WTC11 (cell line): Measurements from ENCODE around the gene ABCB1. TPM values are rescaled to one million over a fixed set of nuclear protein-coding genes. Genes with fewer than 3 reads are reported as not detected.

Experiments used
- ATAC-seq: fragments of 200-7000 bp; cut with Tn5 transposase; 2 replicates; pipeline ENCODE4 v1.10.0; 2021; ENCODE audit warnings: mild to moderate bottlenecking, moderate library complexity
- CTCF ChIA-PET: fragments of 300-600 bp; sonication (Branson Sonifier 250); formaldehyde crosslinking; loops from one replicate; lab custom pipeline; 2021; ENCODE audit warnings: antibody characterized with exemption; lab: Charles Lee
- POLR2A ChIA-PET: fragments of 350-600 bp; sonication (Branson Sonifier 250); formaldehyde crosslinking; loops from one replicate; lab custom pipeline; 2021; ENCODE audit warnings: antibody characterized with exemption; lab: Charles Lee
- DNase-seq: peaks from one replicate; pipeline ENCODE4 v3.0.0; 2021; ENCODE audit warnings: low spot score
- H3K27ac Mint-ChIP-seq: 2 replicates; pipeline ENCODE4 v1.8.0; 2021; ENCODE audit warnings: mixed read lengths
- H3K27me3 Mint-ChIP-seq: 2 replicates; pipeline ENCODE4 v1.8.0; 2021; ENCODE audit warnings: low read depth, mild to moderate bottlenecking, moderate library complexity, mixed read lengths
- H3K36me3 Mint-ChIP-seq: 2 replicates; pipeline ENCODE4 v1.8.0; 2021; ENCODE audit warnings: mixed read lengths
- H3K4me1 Mint-ChIP-seq: 2 replicates; pipeline ENCODE4 v1.8.0; 2022; ENCODE audit warnings: mixed read lengths
- H3K4me3 Mint-ChIP-seq: 2 replicates; pipeline ENCODE4 v1.8.0; 2021; ENCODE audit warnings: mild to moderate bottlenecking, moderate library complexity, mixed read lengths
- H3K9me3 Mint-ChIP-seq: 2 replicates; pipeline ENCODE4 v1.8.0; 2021; ENCODE audit warnings: mixed read lengths
- AFF4 ChIP-seq: sonication (generic); formaldehyde crosslinking; IDR thresholded peaks from 2 replicates; pipeline ENCODE4 v1.8.1; 2023; ENCODE audit warnings: mild to moderate bottlenecking, missing genetic modification reagents, borderline replicate concordance
- CBFB ChIP-seq: sonication (generic); formaldehyde crosslinking; IDR thresholded peaks from 2 replicates; pipeline ENCODE4 v1.8.1; 2022; ENCODE audit warnings: mild to moderate bottlenecking, low read depth, missing genetic modification reagents
- CDX4 ChIP-seq: fragments of 250-450 bp; sonication (Bioruptor Pico); IDR thresholded peaks from 2 replicates; pipeline ENCODE4 v1.9.0; 2021; ENCODE audit warnings: moderate library complexity, mild to moderate bottlenecking, inconsistent platforms, borderline replicate concordance
- CREM ChIP-seq: sonication (generic); formaldehyde crosslinking; IDR thresholded peaks from 2 replicates; pipeline ENCODE4 v1.8.1; 2022; ENCODE audit warnings: mild to moderate bottlenecking, missing genetic modification reagents, moderate library complexity
- E2F4 ChIP-seq: sonication (generic); formaldehyde crosslinking; IDR thresholded peaks from 2 replicates; pipeline ENCODE4 v1.8.1; 2022; ENCODE audit warnings: low read depth, mild to moderate bottlenecking, moderate library complexity, missing genetic modification reagents, borderline replicate concordance
- FOXJ3 ChIP-seq: sonication (generic); formaldehyde crosslinking; IDR thresholded peaks from 2 replicates; pipeline ENCODE4 v1.9.0; 2021; ENCODE audit warnings: missing genetic modification reagents, mild to moderate bottlenecking, borderline replicate concordance
- FOXP4 ChIP-seq: sonication (generic); formaldehyde crosslinking; IDR thresholded peaks from 2 replicates; pipeline ENCODE4 v1.8.0; 2022; ENCODE audit warnings: mild to moderate bottlenecking, missing genetic modification reagents
- HMGA2 ChIP-seq: fragments of 250-450 bp; sonication (Bioruptor Pico); IDR thresholded peaks from 2 replicates; pipeline ENCODE4 v1.4.0; 2021; ENCODE audit warnings: mild to moderate bottlenecking, moderate library complexity
- HMGXB4 ChIP-seq: sonication (generic); formaldehyde crosslinking; IDR thresholded peaks from 2 replicates; pipeline ENCODE4 v1.8.1; 2023; ENCODE audit warnings: mild to moderate bottlenecking, moderate library complexity, missing genetic modification reagents
- MAX ChIP-seq: sonication (generic); formaldehyde crosslinking; IDR thresholded peaks from 2 replicates; pipeline ENCODE4 v1.8.0; 2022; ENCODE audit warnings: mild to moderate bottlenecking, missing genetic modification reagents
- NFATC4 ChIP-seq: fragments of 250-450 bp; sonication (Bioruptor Pico); IDR thresholded peaks from 2 replicates; pipeline ENCODE4 v1.9.0; 2021; ENCODE audit warnings: mild to moderate bottlenecking
- NFE2L1 ChIP-seq: sonication (generic); formaldehyde crosslinking; IDR thresholded peaks from 2 replicates; pipeline ENCODE4 v1.8.1; 2023; ENCODE audit warnings: missing genetic modification reagents
- NFYB ChIP-seq: sonication (generic); formaldehyde crosslinking; conservative IDR thresholded peaks from 2 replicates; pipeline ENCODE4 v1.8.0; 2022; ENCODE audit warnings: low read depth, missing genetic modification reagents
- NR3C1 ChIP-seq: sonication (generic); formaldehyde crosslinking; conservative IDR thresholded peaks from 2 replicates; pipeline ENCODE4 v1.8.1; 2023; ENCODE audit warnings: low read depth, mild to moderate bottlenecking, missing genetic modification reagents
- PREB ChIP-seq: sonication (generic); formaldehyde crosslinking; IDR thresholded peaks from 2 replicates; pipeline ENCODE4 v1.8.1; 2022; ENCODE audit warnings: mild to moderate bottlenecking, missing genetic modification reagents, moderate library complexity, borderline replicate concordance
- RORB ChIP-seq: fragments of 250-450 bp; sonication (Bioruptor Pico); IDR thresholded peaks from 2 replicates; pipeline ENCODE4 v1.9.0; 2021; ENCODE audit warnings: mild to moderate bottlenecking
- USF1 ChIP-seq: sonication (generic); formaldehyde crosslinking; IDR thresholded peaks from 2 replicates; pipeline ENCODE4 v1.8.0; 2022; ENCODE audit warnings: mild to moderate bottlenecking, missing genetic modification reagents
- ZBTB43 ChIP-seq: sonication (generic); formaldehyde crosslinking; IDR thresholded peaks from 2 replicates; pipeline ENCODE4 v1.8.1; 2023; ENCODE audit warnings: mild to moderate bottlenecking, missing genetic modification reagents
- ZNF121 ChIP-seq: sonication (generic); formaldehyde crosslinking; IDR thresholded peaks from 2 replicates; pipeline ENCODE4 v1.8.0; 2023; ENCODE audit warnings: missing genetic modification reagents
- ZNF281 ChIP-seq: sonication (generic); formaldehyde crosslinking; IDR thresholded peaks from 2 replicates; pipeline ENCODE4 v1.8.0; 2023; ENCODE audit warnings: mild to moderate bottlenecking, missing genetic modification reagents
- total RNA-seq: library from RNA; stranded (reverse); gene quantifications from 3 replicates; pipeline ENCODE4 v1.2.3, GENCODE V29; 2021

The ABCB1 gene
- total RNA-seq, 1 experiment from 2014 or later: 0.94 TPM

- TF ChIP-seq NFYB (CRISPR knock-in tag) (no peak), CREM (no peak), CDX4 (no peak), NFE2L1 (no peak), ZNF281 (CRISPR knock-in tag) (no peak), RORB (CRISPR knock-in tag) (no peak), NFATC4 (CRISPR knock-in tag) (no peak), FOXJ3 (CRISPR knock-in tag) (no peak), FOXP4 (no peak), NR3C1 (no peak)
- TF ChIP-seq, all 79 proteins: peak for 0
These were observed 9.5 kb downstream of the ABCB1 start (continued) for GRCh38 chr7:87591211-87591610.

GRCh38 chr7:87590578-87590977, 10.1 kb downstream of the ABCB1 start:
- ChIA-PET POLR2A (no interaction called here), CTCF (no interaction called here)
- H3K9me3 Mint-ChIP-seq: no peaks in the 10 kb centered on the region
- ATAC-seq: no peak
- no peaks in the 10 kb centered on the region for H3K27me3 Mint-ChIP-seq
- no peak overlapping the region for H3K4me3 Mint-ChIP-seq
- H3K36me3 Mint-ChIP-seq: no peaks in the 10 kb centered on the region
- DNase-seq: no peak
- TF ChIP-seq ZBTB43 (CRISPR knock-in tag): no peak
- no peak for TF ChIP-seq USF1
- TF ChIP-seq CDX4: no peak
- TF ChIP-seq HMGXB4 (CRISPR knock-in tag): no peak
- no peak for TF ChIP-seq MAX (CRISPR knock-in tag)
- no peak for TF ChIP-seq HMGA2 (CRISPR knock-in tag)
- no peak for TF ChIP-seq PREB (CRISPR knock-in tag)
- TF ChIP-seq CBFB (CRISPR knock-in tag): no peak
- TF ChIP-seq NFATC4 (CRISPR knock-in tag): no peak
- no peak for TF ChIP-seq E2F4
- no peak for TF ChIP-seq AFF4 (CRISPR knock-in tag)
- no peak for TF ChIP-seq ZNF121
- no peaks in the 10 kb centered on the region for H3K4me1 Mint-ChIP-seq
- H3K27ac Mint-ChIP-seq: no peak overlapping the region
